ENCODE results near the gene PITPNM1.

- TF ChIP-seq CTCF (IDR thresholded peaks at IDR 0.05): no peak
- TF ChIP-seq POLR2A (IDR thresholded peaks at IDR 0.05): no peak
- no peak for TF ChIP-seq EP300 (IDR thresholded peaks at IDR 0.05)
- no peak for TF ChIP-seq POLR2AphosphoS5 (IDR thresholded peaks at IDR 0.05)
Observed at GRCh38 chr11:67500484-67500821, 4.7 kb downstream of the PITPNM1 start.
